Endodermal cell (in vitro differentiated cells): ENCODE measurements around the gene TRPV6. TPM values are rescaled to one million over a fixed set of nuclear protein-coding genes. Genes with fewer than 3 reads are reported as not detected.
A peak's percentile ranks its signal among the peaks of the same experiment; 100 is the strongest.

Source experiments
- DNase-seq: peaks from one replicate; pipeline ENCODE4 v3.0.0-alpha.2; 2017
- H3K27ac ChIP-seq: 2 replicates; pipeline ENCODE4 v1.5.1; 2013; ENCODE audit warnings: mild to moderate bottlenecking, low read depth, low read length, moderate library complexity
- H3K27me3 ChIP-seq: 2 replicates; pipeline ENCODE4 v1.6.1; 2013; ENCODE audit warnings: mild to moderate bottlenecking, low read length, moderate library complexity; ENCODE audit not compliant: insufficient read depth, control insufficient read depth, poor library complexity, severe bottlenecking
- H3K36me3 ChIP-seq: 2 replicates; pipeline ENCODE4 v1.7.0; 2013; ENCODE audit warnings: mild to moderate bottlenecking, low read length, moderate library complexity; ENCODE audit not compliant: control insufficient read depth, insufficient read depth
- H3K4me1 ChIP-seq: one replicate; pipeline ENCODE4 v1.7.0; 2013; ENCODE audit warnings: low read length; ENCODE audit not compliant: control insufficient read depth, insufficient read depth
- H3K4me3 ChIP-seq: 2 replicates; pipeline ENCODE4 v1.5.1; 2013; ENCODE audit warnings: mild to moderate bottlenecking, low read length, moderate library complexity
- H3K9ac ChIP-seq: 2 replicates; pipeline ENCODE4 v1.6.1; 2013; ENCODE audit warnings: mild to moderate bottlenecking, low read length, moderate library complexity; ENCODE audit not compliant: poor library complexity, severe bottlenecking; ENCODE audit errors: extremely low read depth
- H3K9me3 ChIP-seq: 2 replicates; pipeline ENCODE4 v1.6.1; 2013; ENCODE audit warnings: mild to moderate bottlenecking, low read length, moderate library complexity; ENCODE audit not compliant: control insufficient read depth
- H3K27ac Mint-ChIP-seq: 2 replicates; pipeline ENCODE4 v1.8.0; 2020; ENCODE audit warnings: mixed read lengths
- H3K27me3 Mint-ChIP-seq: 2 replicates; pipeline ENCODE4 v1.8.0; 2021; ENCODE audit warnings: mild to moderate bottlenecking, mixed read lengths; ENCODE audit not compliant: insufficient read depth
- H3K36me3 Mint-ChIP-seq: 2 replicates; pipeline ENCODE4 v1.8.0; 2020; ENCODE audit warnings: low read depth, mixed read lengths
- H3K4me1 Mint-ChIP-seq: 2 replicates; pipeline ENCODE4 v1.8.0; 2020; ENCODE audit warnings: mixed read lengths
- H3K4me3 Mint-ChIP-seq: 2 replicates; pipeline ENCODE4 v1.8.0; 2020; ENCODE audit warnings: mild to moderate bottlenecking, moderate library complexity, mixed read lengths
- H3K9me3 Mint-ChIP-seq: 2 replicates; pipeline ENCODE4 v1.8.0; 2020; ENCODE audit warnings: mild to moderate bottlenecking, mixed read lengths
- WGBS, 2 experiments: methylation state at CpG; one replicate each; pipeline versions ENCODE4 v1.1.5 to v1.1.7; 2013; ENCODE audit warnings: missing lambda C conversion rate in 2 of 2, mixed read lengths in 1 of 2; ENCODE audit not compliant: insufficient coverage in 1 of 2, insufficient read length in 1 of 2; 5-methylcytosine and 5-hydroxymethylcytosine counted together
- total RNA-seq, 2 donors: library from RNA; stranded (reverse); fragmentation: NEBNext Ultra II Directional in 1 of 2; extraction: Animal tissue kit (Norgen Biotek cat#: 25700) in 1 of 2; gene quantifications; 2 replicates in 1 of 2; 3 replicates in 1 of 2; pipeline ENCODE4 v1.2.1, GENCODE V29; 2021
- TF ChIP-seq, protein P1 (sequence below): fragments of 200-600 bp; sonication (generic); conservative IDR thresholded peaks from 2 replicates; pipeline ENCODE4 v1.5.0; 2021; ENCODE audit warnings: antibody characterized with exemption, mild to moderate bottlenecking

Gene TRPV6
- total RNA-seq, 2 donors from 2014 or later = 2.7 to 4.1 TPM

DNA sequence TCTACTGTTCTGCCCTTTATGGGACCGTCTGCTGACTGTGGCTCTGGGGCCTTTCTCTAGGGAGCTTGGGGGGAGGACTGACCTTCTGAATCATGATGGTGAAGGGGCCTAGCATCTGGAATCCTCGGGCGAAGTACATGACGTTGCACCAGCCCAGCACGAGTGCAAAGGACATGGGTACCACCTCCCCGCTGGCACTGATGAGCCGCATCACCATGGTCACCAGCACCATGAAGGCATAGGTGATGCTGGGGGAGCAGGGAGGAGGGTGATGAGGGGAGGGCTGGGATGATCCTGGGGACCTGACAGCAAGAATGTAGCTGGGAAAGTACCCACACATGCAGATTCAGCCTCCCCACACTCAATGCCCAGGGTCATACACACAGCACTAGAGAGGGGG, 11.1 kb downstream of the TRPV6 start:
- no peak for DNase-seq
- no peaks in the 10 kb centered on the region for H3K4me1 ChIP-seq
- no peaks in the 10 kb centered on the region for H3K27me3 ChIP-seq
- Mint-ChIP-seq H3K4me3 (no peak overlapping the region), H3K27me3 (peaks cover 16% of the 10 kb centered on the region), H3K4me1 (no peaks in the 10 kb centered on the region), H3K27ac (no peak overlapping the region), H3K36me3 (peaks cover 42% of the 10 kb centered on the region), H3K9me3 (no peaks in the 10 kb centered on the region)
- peaks cover 10% of the 10 kb centered on the region for H3K36me3 ChIP-seq
- no peaks in the 10 kb centered on the region for H3K9me3 ChIP-seq
- 89 to 90% methylated on average over 6 to 7 of the region's 7 CpGs for WGBS, 2 experiments
- TF ChIP-seq, protein P1, sequence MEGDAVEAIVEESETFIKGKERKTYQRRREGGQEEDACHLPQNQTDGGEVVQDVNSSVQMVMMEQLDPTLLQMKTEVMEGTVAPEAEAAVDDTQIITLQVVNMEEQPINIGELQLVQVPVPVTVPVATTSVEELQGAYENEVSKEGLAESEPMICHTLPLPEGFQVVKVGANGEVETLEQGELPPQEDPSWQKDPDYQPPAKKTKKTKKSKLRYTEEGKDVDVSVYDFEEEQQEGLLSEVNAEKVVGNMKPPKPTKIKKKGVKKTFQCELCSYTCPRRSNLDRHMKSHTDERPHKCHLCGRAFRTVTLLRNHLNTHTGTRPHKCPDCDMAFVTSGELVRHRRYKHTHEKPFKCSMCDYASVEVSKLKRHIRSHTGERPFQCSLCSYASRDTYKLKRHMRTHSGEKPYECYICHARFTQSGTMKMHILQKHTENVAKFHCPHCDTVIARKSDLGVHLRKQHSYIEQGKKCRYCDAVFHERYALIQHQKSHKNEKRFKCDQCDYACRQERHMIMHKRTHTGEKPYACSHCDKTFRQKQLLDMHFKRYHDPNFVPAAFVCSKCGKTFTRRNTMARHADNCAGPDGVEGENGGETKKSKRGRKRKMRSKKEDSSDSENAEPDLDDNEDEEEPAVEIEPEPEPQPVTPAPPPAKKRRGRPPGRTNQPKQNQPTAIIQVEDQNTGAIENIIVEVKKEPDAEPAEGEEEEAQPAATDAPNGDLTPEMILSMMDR = no peak
- H3K4me3 ChIP-seq = no peak overlapping the region
- no peak overlapping the region for H3K27ac ChIP-seq
- H3K9ac ChIP-seq = no peak overlapping the region

GRCh38 chr7:142873871-142874270, 11.7 kb downstream of the TRPV6 start:
- no peaks in the 10 kb centered on the region for H3K27me3 ChIP-seq
- WGBS, 2 experiments = 93 to 96% methylated on average over 4 to 5 of the region's 5 CpGs
- Mint-ChIP-seq H3K4me1 (no peaks in the 10 kb centered on the region), H3K27me3 (peaks cover 16% of the 10 kb centered on the region), H3K4me3 (no peak overlapping the region), H3K36me3 (peaks cover 48% of the 10 kb centered on the region), H3K27ac (no peak overlapping the region), H3K9me3 (no peaks in the 10 kb centered on the region)
- peaks cover 15% of the 10 kb centered on the region for H3K36me3 ChIP-seq
- H3K9ac ChIP-seq = no peak overlapping the region
- no peak overlapping the region for H3K4me3 ChIP-seq
- TF ChIP-seq, protein P1 = no peak
- no peak for DNase-seq
- H3K9me3 ChIP-seq = no peaks in the 10 kb centered on the region
- no peaks in the 10 kb centered on the region for H3K4me1 ChIP-seq
- no peak overlapping the region for H3K27ac ChIP-seq

- no peak overlapping the region for H3K27ac ChIP-seq
- WGBS, 2 experiments = 83 to 90% methylated on average over 9 to 11 of the region's 11 CpGs
- Mint-ChIP-seq H3K9me3 (no peaks in the 10 kb centered on the region), H3K4me1 (no peaks in the 10 kb centered on the region), H3K4me3 (no peak overlapping the region), H3K27ac (no peak overlapping the region), H3K36me3 (peaks cover 50% of the 10 kb centered on the region), H3K27me3 (peaks cover 14% of the 10 kb centered on the region)
- no peaks in the 10 kb centered on the region for H3K27me3 ChIP-seq
- H3K9me3 ChIP-seq = no peaks in the 10 kb centered on the region
- no peak overlapping the region for H3K9ac ChIP-seq
- peaks cover 15% of the 10 kb centered on the region for H3K36me3 ChIP-seq
- no peaks in the 10 kb centered on the region for H3K4me1 ChIP-seq
- TF ChIP-seq, protein P1 = peak; percentile 84
- DNase-seq = peak; percentile 89
- no peak overlapping the region for H3K4me3 ChIP-seq
These were observed 12.2 kb downstream of the TRPV6 start for GRCh38 chr7:142873281-142873784.
